ENCODE data around the gene SSPN.

The SSPN gene

DNA sequence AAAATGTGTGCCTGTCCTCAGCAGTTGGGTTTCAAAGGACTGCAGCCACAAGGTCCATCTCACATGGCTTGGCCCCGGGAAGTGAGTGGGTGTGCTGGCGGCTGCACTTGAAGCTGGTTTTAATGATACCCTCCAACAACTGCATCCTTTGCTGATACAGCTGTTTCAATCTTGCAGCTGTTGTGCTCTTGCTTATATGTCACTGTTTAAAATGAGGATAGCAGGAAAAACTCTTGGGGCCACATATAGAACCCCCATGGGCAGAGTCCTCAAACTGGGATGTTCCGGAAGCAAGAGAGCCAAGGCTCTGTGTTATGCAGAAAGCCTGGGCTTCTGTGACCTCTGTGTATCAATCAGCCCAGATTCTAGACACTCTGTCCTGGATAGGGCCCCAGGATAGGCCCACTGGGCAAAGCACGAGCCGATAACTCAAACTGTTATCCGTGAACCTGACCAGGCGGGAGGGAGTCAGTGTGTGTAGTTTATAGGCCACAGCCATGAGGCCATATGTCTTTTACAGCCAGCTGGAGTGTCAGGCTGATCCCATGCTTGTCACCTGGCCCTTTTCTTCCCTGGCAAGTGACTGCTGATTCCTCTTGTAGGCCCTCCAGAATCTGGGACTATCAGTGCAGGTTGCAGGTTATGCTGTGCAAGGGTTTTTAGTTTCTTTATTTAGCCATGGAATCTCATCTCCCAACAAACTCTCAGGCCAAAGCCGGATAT is 74.3 kb downstream of the SSPN start:
- DNase-seq, result no peak

DNA sequence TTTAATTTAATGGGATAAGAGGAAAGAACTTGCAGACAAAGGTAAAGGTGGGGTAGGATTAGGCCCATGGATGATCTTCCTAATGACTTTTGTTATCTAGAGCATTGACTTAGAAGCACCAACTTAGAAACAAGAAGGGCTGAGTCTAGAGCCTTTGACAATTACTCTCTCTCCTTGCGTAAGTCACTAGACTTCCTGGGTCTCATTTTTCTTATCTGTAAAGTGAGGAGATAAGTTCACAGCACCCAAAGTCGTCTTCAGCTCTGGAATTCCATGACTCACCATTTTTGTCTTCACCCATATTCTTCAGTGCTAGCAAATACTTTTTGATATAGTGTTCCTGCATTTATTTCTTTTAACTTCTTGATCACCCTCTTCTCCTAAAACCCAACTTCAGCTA is 75.7 kb downstream of the SSPN start:
- DNase-seq, result no peak

DNA sequence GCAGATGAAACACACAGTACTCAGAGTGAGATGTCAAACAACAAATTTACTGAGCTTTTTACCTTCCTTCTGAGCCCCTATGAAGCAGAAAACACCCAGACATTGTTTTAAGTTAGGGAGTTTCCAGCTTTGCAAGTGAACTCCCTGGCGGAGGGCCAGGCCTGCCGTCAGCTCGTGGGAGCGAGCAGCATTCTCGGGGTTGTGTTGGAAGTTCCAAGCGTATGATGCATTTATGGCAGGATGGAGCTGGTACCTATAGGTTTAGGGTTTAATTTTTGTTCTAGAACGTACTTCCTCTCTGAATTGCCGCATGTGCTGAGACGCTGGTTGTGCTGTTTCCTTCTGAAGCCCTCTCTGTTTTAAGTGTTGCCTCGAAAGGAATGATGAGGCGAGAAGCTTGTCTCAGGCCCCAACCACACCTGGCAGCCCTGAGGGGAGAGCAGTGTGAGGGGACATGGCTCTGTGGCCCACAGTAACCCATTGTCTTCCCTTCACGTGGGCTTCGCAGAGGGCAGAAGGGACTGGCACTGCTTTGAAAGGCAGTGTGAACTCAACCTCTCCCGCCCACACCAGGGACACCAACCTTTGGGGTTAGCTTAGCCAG is 76.6 kb downstream of the SSPN start:
- DNase-seq, result no peak

DNA sequence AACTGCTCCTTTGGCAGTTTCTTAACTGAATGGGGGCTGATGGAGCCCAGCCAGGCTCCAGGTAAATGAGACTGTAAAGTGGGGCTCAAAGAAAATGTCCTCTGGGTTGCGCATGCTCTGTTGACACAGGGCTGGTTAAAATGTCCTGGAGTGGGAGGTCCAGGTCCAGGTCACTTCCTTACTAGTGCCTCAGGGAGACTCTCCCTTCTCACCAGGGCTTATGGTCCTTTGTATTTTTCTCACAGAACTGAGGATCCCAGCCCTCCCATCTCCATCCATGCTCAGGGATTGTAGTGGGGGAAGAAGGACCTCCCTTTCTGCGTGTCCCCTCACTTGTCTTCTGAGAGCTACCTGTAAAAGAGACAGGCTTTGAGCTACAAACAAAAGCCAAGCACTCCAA is 77.5 kb downstream of the SSPN start:
- DNase-seq, result no peak

DNA sequence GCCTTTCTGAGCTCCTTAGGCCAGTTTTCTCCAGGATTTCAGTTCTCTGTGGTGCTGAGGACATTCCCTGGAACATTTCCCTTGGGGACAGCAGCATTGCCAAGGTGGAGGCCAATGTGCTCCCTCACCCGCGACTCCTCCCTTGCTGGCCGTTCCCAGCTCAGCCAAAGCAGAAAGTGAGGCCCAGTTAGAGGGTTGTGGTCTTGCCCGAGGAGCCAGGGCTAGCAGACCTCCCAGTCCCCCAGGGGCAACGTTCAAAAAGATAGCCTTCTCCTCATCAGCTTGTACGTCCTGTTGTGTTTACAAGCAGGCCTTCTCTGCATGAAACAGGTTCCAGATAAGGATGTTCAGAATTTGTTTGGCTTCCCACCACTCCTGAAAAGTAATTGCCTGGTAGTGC is 78.4 kb downstream of the SSPN start:
- DNase-seq, result no peak

DNA sequence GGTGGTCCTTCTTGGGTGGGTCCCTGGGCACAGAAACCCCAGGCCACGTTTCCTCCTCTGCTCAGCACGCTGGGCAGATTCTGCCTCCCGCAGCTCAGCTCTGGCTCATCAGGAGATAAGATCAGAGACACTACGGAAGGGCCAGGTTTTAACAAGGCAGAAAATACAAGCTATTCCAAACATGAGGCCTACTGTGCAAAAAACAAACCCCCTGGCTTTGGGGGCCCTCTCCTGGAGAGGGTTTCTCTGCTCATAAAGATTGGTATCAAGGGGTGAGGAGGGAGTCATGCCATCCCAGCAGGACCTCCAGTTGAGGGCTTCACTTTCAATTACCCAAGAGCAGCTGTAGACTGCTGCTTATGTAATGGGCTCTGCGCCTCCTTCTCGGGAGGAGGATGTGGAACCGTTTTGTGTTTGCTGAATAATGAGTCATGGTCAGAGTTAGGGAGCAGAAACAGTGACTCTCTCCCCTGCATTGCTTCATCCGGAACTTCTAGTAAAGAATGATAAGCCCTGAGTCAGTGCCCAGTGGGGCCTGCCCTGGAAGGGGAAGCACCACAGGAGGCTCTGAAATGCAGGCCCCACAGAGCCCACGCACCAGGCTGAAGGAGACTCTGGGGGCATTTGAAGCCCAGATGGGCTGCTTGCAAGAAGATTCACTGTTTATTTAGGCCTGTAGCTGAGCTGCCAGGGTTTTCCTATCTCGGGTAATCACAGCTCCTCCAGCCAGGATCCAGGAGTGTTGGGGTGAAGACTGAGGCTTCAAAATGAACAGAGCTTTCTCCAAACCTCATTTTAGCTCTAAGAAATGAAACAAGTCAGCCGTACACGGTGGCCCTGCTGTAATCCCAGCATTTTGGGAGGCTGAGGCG is 79.3 kb downstream of the SSPN start:
- peak; percentile 58 for DNase-seq

DNA sequence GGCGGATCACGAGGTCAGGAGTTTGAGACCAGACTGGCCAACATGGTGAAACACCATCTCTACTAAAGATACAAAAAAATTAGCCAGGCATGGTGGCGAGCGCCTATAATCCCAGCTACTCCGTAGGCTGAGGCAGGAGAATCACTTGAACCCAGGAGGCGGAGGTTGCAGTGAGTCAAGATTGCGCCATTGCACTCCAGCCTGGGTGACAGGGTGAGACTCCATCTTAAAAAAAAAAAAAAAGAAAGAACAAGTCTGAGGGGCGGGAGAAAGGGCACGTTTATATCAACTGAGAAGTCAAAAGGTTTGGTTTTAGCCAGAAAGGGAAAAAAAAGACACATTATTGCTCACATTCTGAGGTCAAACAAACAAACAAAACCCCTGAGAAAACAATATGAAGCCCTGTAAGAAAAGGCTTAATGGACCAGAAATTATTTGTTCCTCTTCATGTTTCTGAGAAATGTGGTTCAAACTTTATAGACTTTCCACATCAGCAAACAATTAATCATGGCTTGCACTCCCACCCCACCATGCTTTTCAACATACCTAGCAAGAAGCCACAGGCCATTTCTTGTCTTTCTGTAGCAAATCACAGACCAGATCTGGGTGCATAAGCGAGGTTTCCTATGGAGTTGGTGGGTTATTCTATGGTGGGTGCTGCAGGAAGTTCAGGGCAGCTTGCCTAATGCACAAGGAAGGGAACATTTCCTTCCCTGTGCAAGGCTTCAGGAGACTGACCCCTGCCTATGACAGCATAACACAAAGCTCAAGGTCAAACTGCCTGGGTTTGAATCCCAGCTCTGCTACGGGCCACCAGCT is 80.1 kb downstream of the SSPN start:
- DNase-seq, result no peak

DNA sequence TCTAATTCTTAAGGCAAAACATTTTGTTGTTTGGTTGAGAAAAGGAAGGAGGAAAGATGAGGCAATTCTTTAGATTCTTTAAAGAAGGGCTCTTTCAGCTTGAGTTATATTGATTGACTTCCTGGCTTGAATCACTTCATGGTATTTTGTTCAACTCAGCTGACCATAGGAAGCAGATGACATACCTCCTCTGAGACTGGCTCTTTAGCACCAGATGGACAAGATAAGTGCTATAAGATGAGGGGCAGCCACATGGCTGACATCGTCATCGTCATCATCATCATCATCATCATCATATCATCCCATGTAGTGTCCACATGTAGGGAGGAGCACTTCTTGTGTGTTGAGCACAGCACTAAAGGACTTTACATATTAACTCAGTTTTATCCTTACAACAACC is 81.3 kb downstream of the SSPN start:
- no peak for DNase-seq

DNA sequence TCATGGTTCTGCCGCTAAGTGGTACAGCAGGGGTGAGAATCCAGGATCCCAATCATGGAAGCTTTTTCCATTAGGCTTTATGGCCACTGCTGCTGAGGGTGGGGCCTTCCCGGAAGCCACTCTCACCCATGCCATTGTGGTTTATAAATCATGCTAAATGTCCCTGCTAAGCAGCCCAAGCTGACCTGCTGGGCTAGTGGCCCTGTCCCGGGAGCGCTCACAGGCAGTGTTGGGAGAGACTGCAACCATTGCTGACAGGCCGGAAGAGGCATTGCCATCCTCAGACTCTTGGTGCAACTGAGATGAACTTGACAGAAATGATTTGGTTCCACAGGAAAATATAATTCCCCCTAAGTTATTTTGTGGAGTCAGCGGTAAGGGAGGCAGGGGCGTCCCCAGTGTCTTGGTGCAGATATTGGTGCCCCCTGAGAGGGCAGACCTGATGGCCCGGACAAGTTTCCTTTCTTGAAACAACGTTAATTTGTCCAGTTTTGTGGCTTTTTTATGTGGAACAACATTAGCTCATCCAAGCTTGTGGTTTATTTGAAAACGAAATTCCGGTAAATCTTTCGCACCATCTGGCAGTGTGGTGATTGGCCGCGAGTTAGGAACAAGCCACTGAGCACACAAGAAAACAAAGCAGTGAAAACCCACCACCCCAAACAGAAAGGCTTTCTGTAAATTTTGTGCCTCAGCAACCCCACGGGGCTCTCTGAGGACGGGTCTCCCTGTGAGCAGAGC is 82.3 kb downstream of the SSPN start:
- DNase-seq, result no peak

DNA sequence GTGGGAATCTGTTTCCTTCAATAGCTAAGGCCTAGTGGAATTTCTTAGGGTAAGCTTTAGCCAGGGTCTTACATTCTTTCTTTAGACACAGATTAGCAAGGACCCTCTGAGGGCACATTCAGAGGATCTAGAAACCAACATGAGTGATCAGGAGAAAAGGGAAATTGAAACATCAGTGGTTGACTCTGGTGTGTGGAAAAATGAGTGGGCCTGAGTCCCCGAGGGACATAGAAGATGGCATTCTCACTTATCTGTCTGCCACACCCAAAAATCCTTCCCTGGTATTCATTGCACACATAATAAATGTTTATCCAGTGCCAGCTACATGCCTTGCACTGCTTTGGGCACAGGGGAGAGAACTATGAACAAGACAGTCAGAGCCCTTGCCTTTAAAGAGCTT is 82.9 kb downstream of the SSPN start:
- no peak for DNase-seq

DNA sequence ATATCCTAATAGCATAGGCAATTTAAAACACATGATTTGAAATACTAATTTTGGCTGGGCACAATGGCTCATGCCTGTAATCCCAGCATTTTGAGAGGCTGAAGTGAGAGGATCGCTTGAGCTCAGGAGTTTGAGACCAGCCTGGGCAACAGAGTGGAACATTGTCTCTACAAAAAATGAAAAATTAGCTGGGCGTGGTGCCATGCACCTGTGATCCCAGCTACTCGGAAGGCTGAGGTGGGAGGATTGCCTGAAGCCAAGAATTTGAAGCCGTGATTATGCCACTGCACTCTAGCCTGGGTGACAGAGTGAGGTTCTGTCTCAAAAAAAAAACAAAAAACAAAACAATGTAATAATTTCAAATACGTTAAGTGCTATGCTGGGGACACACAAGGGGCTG is 83.3 kb downstream of the SSPN start:
- DNase-seq, result no peak

DNA sequence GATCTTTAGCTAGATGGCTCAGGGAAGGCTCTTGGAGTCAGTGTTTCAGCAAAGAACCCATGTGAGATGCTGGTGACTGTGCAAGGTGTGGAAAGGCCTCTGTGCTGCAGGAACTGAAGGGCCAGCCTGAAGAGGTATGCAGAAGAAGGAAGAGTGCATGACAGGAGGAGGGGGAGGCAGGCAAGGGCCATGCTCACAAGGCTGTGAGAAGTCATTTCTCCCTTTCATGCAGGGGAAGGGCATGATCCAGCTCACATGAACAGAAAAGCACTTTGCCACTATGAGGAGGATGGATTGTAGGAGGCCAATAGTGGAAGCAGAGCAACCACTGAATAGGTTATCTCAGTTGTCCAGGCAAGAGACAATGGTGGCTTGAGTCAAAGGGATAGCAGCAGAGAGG is 83.7 kb downstream of the SSPN start:
- DNase-seq, result no peak

DNA sequence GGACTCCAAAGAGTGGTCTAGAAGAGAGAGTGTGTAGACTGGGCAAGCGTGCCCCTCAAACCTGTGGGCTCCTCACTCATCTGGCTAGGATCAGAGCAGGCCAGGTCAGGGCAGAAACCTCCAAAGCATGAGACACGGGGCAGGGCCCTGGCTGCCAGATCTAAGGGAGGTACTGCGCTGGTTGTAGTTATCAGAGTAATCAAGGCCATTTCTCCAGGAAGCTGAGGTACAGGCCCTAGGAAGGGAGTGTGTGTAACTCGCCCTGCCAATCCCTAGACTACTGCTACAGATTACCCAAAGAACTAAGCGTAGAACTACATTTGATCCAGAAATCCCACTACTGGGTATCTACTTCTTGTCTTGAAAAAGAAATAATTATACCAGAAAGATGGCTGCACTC is 84.5 kb downstream of the SSPN start:
- DNase-seq, result no peak

DNA sequence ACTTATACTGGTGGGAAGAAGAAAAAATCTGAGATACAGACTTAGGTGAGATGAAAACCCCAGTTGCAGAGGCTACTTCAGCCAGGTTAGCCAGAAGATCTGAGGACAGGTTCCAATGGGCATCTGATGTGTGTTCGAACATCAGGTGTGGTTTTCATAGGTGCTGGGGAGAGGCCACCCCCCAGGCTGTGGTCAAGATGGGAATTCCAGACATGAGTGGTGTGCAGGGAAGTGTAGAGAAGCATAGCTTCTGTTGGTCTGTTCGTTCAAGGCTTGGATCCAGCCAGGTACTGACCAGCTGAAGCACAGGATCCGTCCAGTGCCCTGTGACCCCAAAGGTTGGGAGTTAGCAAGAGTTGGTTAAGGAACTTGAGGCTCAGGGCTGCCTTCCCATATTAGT is 85.5 kb downstream of the SSPN start:
- DNase-seq, result no peak

DNA sequence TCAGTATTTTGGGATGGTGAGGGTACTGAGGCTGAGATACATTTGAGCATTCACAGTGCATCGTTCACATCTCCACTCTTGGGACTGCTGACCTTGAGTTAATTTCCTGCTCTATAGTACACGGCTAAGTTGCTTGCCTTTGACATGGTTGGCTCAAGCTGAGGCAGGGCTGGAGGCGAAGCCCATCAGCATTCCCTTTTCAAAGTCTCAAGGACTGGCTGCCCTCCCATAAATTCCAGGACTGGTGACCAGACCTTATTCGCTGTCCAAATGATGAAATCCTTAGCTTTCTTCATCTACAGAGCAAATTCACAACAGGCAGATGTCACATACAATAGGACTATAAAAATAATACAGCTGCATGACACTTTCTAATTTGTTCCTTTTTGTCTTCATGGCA is 85.9 kb downstream of the SSPN start:
- no peak for DNase-seq

DNA sequence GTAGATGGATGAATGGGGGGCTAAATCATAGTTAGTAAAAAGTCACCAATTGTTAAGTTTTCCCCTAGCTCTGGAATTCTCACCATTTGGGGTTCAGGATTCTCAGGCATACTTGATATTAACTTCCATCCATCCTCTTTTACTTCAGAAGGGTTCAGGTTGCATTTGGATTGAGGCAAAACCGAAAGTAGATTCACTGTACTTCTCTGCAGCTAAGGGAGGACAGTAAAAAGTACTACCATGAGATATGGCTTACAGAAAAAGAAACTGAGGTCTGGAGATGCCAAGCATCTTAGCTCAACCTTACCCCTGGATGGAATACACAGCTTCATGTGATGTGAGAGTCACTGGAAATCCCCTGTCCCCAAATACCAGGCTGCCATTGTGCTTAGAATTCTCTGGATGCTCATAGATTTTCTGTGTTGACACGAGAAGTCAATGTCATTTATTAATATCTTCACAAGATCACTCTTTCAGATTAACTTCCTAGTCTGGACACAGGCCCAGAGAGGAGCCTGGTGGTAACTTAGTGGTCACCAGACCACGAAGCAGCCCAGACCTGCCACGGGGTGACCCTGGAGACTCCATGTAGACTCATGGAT is 87.1 kb downstream of the SSPN start:
- DNase-seq, result no peak

DNA sequence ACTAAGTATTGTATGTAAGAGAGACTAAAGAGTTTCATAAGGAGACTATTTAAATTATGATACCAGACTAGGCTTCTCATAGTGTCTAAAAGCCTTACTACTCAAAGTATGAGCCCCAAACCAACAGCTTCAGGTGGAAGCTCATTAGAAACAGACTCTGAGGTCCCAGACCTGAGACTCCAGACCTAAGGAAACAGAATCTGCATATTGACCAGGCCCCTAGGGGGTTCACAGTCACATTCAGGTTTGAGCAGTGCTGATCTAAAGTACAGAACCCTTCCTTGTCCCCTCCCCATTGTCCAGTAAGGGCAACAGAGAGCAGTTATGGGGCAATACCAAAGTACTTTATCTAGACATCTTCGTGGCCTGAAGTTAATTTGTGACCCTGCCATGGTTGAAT is 87.7 kb downstream of the SSPN start:
- DNase-seq, result no peak

DNA sequence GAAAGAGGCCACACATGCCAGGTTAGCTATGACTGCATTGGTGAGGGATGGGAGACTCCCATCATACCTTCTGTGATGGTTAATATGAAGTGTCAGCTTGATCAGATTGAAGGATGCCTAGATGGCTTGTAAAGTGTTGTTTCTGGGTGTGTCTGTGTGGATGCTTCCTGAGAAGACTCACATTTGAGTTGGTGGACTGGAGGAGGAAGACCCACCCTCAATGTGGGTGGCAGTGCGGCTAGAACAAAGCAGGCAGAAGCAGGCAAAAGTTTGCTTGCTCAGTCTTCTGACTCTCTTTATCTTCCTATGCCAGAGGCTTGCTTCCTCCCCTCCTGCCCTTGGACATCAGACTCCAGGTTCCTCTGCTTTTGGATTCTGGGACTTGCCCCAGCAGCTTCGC is 88.2 kb downstream of the SSPN start:
- no peak for DNase-seq

DNA sequence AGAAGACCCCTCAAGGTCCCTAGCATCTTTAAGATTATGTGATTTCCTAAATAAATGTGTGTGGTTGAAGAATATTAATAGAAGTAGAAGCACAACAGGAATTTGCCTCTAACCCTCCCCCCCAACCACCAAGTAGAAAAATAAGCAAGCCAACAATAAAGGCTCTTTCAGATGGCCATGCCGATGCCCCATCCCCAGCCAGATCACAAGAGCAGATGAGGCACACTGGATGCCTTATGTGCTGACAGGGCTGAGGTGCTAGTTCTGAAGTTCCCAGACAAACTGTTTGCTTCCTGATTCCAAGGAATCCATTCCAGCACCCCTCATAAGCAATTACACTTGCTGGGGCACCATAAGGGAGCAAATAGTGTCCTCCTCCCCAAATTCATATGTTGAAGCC is 90.0 kb downstream of the SSPN start:
- no peak for DNase-seq

DNA sequence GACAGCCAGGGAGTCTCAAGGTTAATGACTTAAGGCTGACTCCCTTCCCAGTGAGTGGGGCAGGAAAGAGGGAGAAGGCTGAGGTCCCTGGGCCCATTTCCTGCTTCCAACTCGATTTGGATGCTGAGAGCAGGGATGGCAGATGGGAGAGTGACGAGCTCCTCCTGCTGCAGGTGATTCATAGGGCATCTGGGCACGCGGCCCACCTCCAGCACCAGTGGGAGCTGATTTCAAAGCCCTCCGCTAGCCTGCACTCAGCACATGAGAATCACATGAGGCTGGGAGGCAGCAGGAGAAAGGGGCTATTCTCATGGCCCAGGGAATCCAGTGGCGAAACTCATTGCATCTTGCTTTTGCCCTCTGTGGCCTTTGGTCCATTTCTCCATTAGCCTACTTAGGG is 90.8 kb downstream of the SSPN start:
- peak; percentile 93 for DNase-seq

DNA sequence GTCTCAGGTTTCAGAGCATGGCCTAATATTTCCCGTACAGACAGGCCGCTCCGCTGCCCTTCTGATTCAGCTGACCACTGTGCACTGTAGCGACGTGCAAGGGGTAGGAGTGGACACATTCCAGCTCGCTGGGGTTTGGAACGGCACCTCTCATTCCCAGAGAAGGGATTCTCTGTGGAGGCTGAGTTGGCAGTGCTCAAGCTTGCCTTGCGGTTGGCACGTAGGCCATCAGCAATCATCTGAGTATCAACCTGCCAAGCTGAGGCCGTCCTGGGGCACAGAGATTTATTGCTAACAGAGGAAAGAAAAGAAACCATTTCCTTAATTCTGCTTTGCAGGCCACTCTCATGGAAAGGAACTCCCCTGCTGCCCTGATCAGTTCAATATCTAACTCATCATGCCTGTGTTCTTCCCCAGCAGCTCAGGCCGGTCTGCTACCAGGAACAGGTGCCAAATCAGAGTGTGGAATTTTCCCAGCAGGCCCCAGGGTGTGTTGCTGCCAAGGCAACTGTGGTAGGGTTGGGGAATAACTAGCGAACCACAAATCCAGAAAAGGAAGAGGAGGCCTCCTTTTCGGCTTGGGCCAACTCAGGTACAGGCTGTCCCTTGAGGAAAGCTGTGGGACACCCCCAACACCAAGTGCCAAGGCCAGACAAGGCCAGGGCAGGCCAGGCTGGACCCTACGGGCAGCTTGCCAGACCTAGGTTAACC is 92.5 kb downstream of the SSPN start:
- peak; percentile 88 for DNase-seq
